LoVo (cell line): Measurements from ENCODE around the gene ATP5MK.
"Not testable (repeated sequence)": the region's sequence is repeated elsewhere in the genome, so short reads cannot be mapped to it uniquely, and the experiment has no call there.

Experiments
- DNase-seq: peaks from one replicate; pipeline ENCODE4 v3.0.0-alpha.2; 2016; ENCODE audit warnings: low spot score

The ATP5MK gene

DNA sequence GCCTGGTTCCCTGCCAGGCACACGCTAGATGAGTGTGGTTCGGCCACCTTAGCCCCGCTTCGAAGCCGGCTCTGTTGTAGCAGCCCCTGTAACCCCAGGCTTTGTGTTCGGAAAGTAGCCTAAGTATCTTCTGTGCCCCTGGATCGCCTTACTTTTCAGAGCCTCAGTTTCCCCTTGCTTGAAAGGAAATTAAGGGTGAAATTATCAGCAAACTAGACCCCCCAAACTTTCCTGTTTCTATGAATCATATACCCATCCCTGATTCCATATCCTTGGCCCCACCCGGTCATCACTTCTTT lies 463 bp upstream of the ATP5MK start:
- DNase-seq = no peak

DNA sequence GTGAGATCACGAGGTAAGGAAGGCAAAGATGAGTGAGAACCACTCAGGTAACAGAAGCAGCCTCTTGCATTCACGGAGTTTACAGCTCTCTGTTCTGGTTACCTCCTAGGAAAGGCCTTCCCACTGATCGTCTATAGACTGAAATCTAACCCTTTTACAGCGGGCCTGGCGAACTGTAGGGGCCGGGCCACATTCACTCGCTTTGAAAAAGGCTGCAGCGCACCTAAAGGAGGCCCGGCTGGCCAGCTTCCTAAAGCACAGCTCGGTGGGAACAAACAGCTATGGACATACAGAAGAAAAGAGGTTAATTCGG lies 565 bp downstream of the ATP5MK start:
- DNase-seq = no peak

DNA sequence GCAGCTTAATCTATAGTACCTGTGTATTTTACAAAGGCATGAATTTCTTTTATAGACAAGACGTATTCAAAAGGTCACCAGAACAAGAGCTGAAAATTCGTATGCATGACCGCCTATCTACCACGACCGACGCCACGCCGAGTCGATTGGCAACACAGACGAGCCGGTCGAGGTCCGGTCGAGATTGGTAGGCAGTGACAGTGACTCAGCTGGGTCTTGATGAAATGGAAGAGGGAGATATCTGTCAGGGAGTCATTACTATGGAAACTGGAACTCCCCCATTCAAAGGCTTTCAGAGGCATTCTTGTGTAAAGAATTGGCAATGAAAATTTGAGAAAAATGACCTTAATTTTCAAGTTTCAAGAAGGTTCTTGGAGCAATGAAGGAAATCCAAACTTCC lies 2.1 kb downstream of the ATP5MK start:
- DNase-seq = no peak

DNA sequence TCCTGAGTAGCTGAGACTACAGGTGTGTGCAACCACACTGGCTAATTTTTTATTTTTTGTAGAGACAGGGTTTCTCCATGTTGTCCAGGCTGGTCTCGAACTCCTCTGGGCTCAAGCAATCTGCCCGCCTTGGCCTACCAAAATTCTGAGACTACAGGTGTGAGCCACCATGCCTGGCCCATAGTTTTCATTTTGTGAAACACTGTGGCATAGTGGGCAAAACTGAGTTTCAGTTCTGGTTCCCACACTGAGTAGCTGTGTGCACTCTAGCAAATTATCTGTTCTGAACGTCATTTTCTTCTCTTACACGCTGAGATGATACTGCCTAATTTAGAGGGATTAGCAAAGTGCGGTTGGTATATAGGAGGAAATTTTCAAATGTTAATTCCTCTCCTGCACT lies 13.5 kb downstream of the ATP5MK start:
- no peak for DNase-seq

DNA sequence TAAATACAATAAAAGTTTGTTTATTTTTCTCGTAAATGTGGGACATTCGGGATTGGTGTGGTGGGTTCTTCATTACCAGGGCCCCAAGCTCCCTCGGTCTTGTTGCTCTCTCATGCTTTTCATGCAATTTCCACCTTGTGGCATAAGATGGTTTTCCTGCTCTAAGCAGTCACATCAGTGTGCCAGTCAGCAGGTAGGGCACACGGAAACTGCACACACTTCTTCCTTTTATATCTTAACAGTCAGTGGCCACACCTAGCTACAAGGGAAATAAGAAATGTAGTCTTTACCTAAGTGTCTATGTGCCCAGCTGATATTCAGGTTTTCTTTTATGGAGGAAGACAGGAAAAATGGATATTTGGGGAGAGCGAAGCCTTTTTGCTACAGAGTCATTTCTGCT lies 22.0 kb downstream of the ATP5MK start:
- DNase-seq = no peak

DNA sequence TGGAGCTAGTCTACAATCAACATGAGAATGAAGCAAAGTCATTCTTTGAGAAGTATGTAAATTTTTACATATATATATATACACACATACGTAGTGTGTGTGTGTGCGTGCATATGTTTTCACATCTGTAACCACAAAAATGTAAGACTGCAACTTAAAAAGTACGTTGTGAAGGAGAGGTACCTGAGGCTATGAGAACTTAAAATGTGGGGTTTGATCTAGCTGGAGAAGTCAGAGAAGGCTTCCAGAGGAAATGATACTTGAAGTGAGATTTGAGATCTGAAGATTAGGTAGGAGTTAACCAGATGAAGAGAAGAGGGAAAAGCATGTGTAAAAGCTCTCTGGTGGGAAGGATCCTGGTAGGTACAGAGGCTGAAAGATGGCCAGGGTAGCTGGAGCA lies 22.7 kb downstream of the ATP5MK start:
- no peak for DNase-seq

DNA sequence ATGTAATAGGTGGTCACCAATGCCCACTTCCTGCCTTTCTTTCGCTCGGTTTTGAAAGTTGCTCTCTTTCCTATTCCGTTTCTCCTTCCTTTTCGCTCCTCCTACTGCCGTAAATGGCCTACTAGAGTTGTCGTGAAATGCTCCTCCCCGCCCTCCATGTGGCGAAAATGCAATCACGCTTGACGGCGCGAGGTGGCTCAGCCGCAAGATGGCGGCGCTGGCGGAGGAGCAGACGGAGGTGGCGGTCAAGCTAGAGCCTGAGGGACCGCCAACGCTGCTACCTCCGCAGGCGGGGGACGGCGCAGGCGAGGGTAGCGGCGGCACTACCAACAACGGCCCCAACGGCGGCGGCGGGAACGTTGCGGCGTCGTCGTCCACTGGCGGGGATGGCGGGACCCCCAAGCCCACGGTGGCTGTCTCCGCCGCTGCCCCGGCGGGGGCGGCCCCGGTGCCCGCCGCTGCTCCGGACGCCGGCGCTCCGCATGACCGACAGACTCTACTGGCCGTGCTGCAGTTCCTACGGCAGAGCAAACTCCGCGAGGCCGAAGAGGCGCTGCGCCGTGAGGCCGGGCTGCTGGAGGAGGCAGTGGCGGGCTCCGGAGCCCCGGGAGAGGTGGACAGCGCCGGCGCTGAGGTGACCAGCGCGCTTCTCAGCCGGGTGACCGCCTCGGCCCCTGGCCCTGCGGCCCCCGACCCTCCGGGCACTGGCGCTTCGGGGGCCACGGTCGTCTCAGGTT lies 28.3 kb downstream of the ATP5MK start, which contains the start of gene TAF5:
TSS of gene TAF5 (plus strand) at position 195 of the 737 bp plus-strand sequence. CDS start at position 209, 14 bp downstream.
- DNase-seq = peak; percentile 95

DNA sequence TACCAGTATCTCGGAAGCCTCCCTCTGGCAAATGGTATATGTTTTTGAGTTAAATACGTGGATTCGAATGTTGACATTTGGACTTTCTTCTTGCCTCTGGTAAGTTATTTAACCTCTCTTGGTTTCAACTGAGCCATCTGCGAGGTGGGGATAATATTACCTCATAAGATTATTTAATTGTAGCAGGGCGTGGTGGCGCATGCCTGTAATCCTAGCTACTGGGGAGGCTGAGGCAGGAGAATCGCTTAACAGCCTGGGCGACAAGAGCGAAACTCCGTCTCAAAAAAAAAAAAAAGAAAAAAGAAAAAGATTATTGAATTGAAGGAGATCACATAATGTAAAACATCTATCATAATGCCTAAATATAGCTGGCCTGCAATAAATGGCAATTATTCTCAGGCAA lies 28.9 kb downstream of the ATP5MK start:
- no peak for DNase-seq

DNA sequence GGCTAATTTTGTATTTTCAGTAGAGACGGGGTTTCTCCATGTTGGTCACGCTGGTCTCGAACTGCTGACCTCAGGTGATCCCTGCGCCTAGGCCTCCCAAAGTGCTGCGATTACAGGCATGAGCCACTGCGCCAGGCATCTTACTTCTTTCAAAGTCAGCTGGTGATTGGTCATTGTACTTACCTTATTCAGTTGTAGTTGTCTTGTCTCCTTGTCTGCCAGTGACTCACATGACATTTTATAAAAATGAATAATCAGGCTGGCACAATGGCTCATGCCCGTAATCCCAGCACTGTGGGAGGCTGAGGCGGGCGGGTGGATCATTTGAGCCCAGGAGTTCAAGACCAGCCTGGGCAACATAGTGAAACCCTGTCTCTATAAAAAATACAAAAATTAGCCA lies 35.5 kb downstream of the ATP5MK start:
- not testable (repeated sequence) for DNase-seq

DNA sequence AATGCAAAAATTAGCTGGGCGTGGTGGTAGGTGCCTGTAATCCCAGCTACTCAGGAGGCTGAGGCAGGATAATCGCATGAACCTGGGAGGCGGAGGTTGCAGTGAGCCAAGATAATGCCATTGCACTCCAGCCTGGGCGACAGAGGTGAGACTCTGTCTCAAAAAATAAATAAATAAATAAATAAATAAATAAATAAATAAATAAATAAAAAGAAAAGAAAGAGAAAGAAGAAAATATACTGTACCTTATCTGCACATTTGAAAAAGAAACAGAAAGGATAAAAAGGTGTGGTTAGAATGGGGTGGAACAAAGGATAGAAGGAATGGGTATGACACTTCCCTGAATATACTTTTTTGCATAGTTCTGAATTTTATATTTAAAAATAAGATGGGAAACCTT lies 36.8 kb downstream of the ATP5MK start:
- not testable (repeated sequence) for DNase-seq

DNA sequence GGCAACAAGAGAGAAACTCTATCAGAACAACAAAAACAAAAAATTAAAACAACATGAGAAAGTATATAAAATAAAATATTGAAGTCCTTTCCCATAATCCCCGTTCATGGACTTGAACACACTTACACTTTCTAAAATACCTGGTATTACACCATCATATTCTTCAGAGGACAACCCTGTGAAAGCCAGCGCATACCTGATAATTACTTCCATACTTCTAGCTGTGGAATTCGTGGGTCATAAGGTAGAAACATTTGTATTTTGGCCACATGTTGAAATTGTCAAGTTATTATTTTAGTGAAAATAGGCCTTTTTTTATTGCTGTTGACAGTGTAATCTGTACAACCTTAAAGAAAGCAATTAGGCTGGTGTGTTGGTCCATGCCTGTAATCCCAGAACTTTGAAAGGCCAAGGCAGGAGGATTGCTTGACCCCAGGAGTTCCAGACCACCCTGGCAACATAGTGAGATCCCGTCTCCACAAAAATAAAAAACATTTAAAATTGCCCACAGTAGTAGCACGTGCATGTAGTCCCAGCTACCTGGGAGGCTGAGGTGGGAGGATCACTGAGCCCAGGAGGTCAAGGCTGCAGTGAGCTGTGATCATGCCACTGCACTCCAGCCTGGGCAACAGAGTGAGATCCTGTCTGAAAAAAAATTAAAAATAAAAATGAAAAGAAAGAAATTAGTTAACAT lies 40.2 kb downstream of the ATP5MK start:
- DNase-seq = no peak

DNA sequence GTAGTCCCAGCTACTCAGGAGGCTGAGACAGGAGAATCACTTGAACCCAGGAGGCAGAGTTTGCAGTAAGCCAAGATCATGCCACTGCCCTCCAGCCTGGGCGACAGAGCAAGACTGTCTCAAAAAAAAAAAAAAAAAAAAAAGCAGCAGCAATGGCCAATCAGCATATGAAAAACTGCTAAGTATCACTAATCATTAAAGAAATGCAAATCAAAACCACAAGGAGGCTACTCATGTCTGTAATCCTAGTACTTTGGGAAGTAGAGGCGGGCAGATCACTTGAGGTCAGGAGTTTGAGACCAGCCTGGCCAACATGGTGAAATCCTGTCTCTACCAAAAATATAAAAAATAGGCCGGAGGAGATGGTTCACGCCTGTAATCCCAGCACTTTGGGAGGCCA lies 41.7 kb downstream of the ATP5MK start:
- not testable (repeated sequence) for DNase-seq

DNA sequence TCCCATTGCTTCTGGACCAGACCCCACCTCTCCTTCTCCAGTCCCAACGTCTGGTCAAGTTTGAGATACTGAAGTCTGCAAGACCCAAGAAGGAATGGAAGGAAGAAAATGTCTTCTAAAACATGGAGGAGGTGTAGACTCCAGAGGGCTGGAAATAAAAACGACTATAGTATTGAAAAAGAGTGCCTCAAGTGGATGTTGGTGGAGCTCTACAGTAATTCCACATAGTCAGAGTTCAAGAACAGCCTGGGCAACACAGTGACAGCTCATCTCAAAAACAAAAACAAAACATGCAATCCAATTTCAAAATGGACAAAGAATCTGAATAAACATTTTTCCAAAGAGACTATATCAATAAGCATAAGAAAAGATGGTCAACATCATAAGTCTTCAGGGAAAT lies 43.0 kb downstream of the ATP5MK start:
- no peak for DNase-seq

DNA sequence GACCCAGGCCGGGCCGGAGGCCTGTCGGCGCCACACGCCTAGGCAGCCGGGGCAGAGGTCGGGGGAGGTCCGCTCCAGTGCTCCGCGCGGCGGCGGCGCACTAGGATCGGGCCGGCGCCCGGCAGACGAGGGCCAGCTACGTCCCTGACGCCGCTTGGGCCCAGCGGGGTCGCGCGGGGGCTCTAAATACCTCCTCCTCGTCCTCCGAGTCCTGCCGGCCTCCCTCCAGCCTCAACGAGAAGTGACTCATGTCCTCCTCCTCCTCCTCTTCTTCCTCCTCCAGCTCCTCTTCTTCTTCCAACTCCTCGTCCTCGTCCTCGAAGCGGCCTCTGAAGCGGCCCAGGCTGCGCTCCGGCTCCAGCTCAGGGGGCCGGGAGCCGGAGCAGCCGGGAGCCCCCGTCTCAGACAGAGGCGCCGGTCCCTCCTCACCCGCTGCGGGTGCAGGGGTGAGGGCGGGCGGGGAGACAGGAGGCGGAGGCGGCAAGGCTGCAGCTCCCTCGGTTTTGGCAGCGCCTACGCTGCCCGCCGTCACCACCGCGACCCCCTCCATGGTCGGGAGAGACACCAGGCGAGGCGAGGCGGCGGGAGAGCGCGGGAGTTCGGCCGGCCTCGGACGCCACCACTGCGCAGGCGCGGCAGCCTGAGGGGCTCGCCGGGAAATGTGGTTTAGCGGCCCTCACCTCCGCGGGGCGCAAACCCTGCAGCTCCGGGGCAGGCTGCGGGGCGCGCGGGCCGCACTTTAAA lies 45.6 kb downstream of the ATP5MK start, which contains the start of gene PCGF6:
TSS of gene PCGF6 (minus strand) at position 624 of the 744 bp plus-strand sequence. CDS start at position 550, 74 bp downstream.
- DNase-seq = peak; percentile 87

DNA sequence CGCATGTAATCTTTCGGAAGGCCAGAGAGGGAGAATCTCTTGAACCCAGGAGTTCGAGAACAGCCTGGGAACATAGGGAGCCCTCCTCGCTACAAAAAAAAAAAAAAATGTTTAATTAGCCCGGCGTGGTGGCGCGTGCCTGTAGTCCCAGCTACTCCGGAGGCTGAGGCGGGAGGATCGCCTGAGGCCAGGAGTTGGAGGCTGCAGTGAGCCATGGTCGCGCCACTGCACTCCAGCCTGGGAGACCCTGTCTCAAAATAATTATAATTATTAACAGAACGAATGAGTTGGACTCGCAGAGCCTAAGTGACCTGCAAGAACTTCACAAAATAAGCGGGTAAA lies 46.1 kb downstream of the ATP5MK start:
- no peak for DNase-seq
